SU-DHL-6 (cell line): ENCODE results near the gene TOR1AIP1.

Experiments used
- CTCF ChIP-seq: fragments of 200-600 bp; sonication (generic); IDR thresholded peaks from one replicate; pipeline ENCODE4 v1.5.1; 2017; ENCODE audit warnings: antibody characterized with exemption, mild to moderate bottlenecking, low read length, moderate library complexity; ENCODE audit not compliant: insufficient read depth, poor library complexity, severe bottlenecking
- EZH2phosphoT487 ChIP-seq: fragments of 200-600 bp; sonication (generic), shearing (Covaris generic); conservative IDR thresholded peaks from 2 replicates; pipeline ENCODE4 v1.6.1; 2018; ENCODE audit warnings: mild to moderate bottlenecking, antibody characterized with exemption, low read length, moderate library complexity, mixed read lengths

GRCh38 chr1:179930867-179931266, 48.8 kb downstream of the TOR1AIP1 start:
- TF ChIP-seq CTCF (no peak), EZH2phosphoT487 (no peak)
